ENCODE measurements around the gene SEMA5A. TPM values are rescaled to one million over a fixed set of nuclear protein-coding genes. Genes with fewer than 3 reads are reported as not detected.

The SEMA5A gene
- total RNA-seq, 1 donor from 2014 or later: 9.3 TPM

DNA sequence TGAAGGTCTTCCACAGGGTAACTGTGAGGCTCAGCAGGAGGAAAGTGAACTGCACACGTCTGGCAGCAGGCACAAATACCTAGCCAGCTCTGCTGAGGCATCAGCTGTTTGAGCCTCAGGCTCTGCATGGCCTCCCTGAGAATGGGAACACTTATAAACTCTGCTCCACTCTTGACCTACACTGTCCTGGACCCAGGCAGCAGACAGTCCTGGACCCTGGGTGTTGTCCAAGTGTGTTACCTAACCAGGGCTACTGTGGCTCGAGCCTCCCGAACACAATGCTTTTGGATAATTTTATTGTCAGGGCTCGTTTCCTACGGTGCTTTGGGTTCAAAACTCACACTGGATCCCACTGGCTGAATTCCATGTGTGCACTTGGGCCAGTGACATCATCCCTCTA is 497.9 kb downstream of the SEMA5A start:
- no peaks in the 10 kb centered on the region for H3K27me3 ChIP-seq
- H3K4me3 ChIP-seq: no peak overlapping the region
- H3K9me3 ChIP-seq: no peaks in the 10 kb centered on the region
- intact Hi-C loops (cut with DNase I): no loop called here
- no peak for DNase-seq (ENCODE audit: extremely low spot score in 2 of 2)
- H3K27ac ChIP-seq: no peak overlapping the region
- TF ChIP-seq POLR2AphosphoS5 (IDR thresholded peaks at IDR 0.05; ENCODE audit: insufficient read depth in 1 of 2, low read depth in 1 of 2) (no peak), POLR2A (IDR thresholded peaks at IDR 0.05) (no peak)
- TF ChIP-seq, protein P1, sequence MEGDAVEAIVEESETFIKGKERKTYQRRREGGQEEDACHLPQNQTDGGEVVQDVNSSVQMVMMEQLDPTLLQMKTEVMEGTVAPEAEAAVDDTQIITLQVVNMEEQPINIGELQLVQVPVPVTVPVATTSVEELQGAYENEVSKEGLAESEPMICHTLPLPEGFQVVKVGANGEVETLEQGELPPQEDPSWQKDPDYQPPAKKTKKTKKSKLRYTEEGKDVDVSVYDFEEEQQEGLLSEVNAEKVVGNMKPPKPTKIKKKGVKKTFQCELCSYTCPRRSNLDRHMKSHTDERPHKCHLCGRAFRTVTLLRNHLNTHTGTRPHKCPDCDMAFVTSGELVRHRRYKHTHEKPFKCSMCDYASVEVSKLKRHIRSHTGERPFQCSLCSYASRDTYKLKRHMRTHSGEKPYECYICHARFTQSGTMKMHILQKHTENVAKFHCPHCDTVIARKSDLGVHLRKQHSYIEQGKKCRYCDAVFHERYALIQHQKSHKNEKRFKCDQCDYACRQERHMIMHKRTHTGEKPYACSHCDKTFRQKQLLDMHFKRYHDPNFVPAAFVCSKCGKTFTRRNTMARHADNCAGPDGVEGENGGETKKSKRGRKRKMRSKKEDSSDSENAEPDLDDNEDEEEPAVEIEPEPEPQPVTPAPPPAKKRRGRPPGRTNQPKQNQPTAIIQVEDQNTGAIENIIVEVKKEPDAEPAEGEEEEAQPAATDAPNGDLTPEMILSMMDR (IDR thresholded peaks at IDR 0.05): no peak
- H3K36me3 ChIP-seq: no peaks in the 10 kb centered on the region
- no peaks in the 10 kb centered on the region for H3K4me1 ChIP-seq

- H3K27ac ChIP-seq: no peak overlapping the region
- TF ChIP-seq POLR2AphosphoS5 (IDR thresholded peaks at IDR 0.05; ENCODE audit: insufficient read depth in 1 of 2, low read depth in 1 of 2) (no peak), POLR2A (IDR thresholded peaks at IDR 0.05) (no peak)
- TF ChIP-seq, protein P1 (IDR thresholded peaks at IDR 0.05): no peak
- no peaks in the 10 kb centered on the region for H3K36me3 ChIP-seq
- intact Hi-C loops (cut with DNase I): no loop called here
- H3K4me3 ChIP-seq: no peak overlapping the region
- no peaks in the 10 kb centered on the region for H3K9me3 ChIP-seq
- H3K27me3 ChIP-seq: no peaks in the 10 kb centered on the region
- no peak for DNase-seq (ENCODE audit: extremely low spot score in 2 of 2)
- H3K4me1 ChIP-seq: no peaks in the 10 kb centered on the region
These were observed 499.0 kb downstream of the SEMA5A start for GRCh38 chr5:9046756-9047481.

DNA sequence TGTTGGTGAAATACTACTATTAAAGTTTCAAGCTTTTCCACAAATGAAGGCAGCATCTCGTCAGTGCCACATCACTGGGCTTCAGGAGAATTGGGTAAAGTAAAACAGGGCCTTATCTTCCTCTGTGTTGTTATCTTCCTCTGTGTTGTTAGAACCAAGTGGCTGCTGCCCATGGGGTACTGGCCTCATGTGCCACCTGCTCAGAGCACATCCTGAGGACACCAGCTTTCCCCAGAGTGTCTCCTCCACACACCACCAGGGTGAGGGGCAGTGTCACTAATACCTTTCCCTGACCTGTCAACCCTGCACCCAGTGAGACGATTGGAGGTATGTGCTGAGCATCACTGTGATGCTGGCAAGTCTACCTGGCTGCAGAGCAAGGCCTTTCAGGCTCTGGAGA is 499.9 kb downstream of the SEMA5A start:
- H3K9me3 ChIP-seq: no peaks in the 10 kb centered on the region
- intact Hi-C loops (cut with DNase I): no loop called here
- no peaks in the 10 kb centered on the region for H3K36me3 ChIP-seq
- TF ChIP-seq, protein P1 (IDR thresholded peaks at IDR 0.05): no peak
- no peak for TF ChIP-seq POLR2AphosphoS5 (IDR thresholded peaks at IDR 0.05; ENCODE audit: insufficient read depth in 1 of 2, low read depth in 1 of 2)
- TF ChIP-seq POLR2A (IDR thresholded peaks at IDR 0.05): no peak
- H3K27ac ChIP-seq: no peak overlapping the region
- H3K4me1 ChIP-seq: no peaks in the 10 kb centered on the region
- H3K27me3 ChIP-seq: no peaks in the 10 kb centered on the region
- DNase-seq (ENCODE audit: extremely low spot score in 2 of 2): no peak
- H3K4me3 ChIP-seq: no peak overlapping the region

- TF ChIP-seq POLR2AphosphoS5 (IDR thresholded peaks at IDR 0.05; ENCODE audit: insufficient read depth in 1 of 2, low read depth in 1 of 2): no peak
- TF ChIP-seq, protein P1 (IDR thresholded peaks at IDR 0.05): no peak
These were observed 503.6 kb downstream of the SEMA5A start for GRCh38 chr5:9042241-9042640.

GRCh38 chr5:9040475-9040874 is 505.4 kb downstream of the SEMA5A start:
- Histone ChIP-seq H3K4me3 (no peak overlapping the region), H3K4me1 (no peaks in the 10 kb centered on the region), H3K36me3 (no peaks in the 10 kb centered on the region), H3K9me3 (no peaks in the 10 kb centered on the region), H3K27me3 (no peaks in the 10 kb centered on the region), H3K27ac (no peak overlapping the region)
- no peak for DNase-seq (ENCODE audit: extremely low spot score in 2 of 2)
- intact Hi-C loops (cut with DNase I): no loop called here
- TF ChIP-seq POLR2AphosphoS5 (IDR thresholded peaks at IDR 0.05; ENCODE audit: insufficient read depth in 1 of 2, low read depth in 1 of 2) (no peak), POLR2A (IDR thresholded peaks at IDR 0.05) (no peak)
- TF ChIP-seq, protein P1 (IDR thresholded peaks at IDR 0.05): no peak

More at GRCh38 chr5:9042241-9042640, 503.6 kb downstream of the SEMA5A start:
- Histone ChIP-seq H3K9me3 (no peaks in the 10 kb centered on the region), H3K27me3 (no peaks in the 10 kb centered on the region), H3K4me1 (no peaks in the 10 kb centered on the region), H3K36me3 (no peaks in the 10 kb centered on the region), H3K4me3 (no peak overlapping the region), H3K27ac (no peak overlapping the region)
- intact Hi-C loops (cut with DNase I): no loop called here
- DNase-seq (ENCODE audit: extremely low spot score in 2 of 2): no peak
